GM12891 (cell line): ENCODE results near the gene EDNRA.

Source experiments
- PAX5 ChIP-seq: IDR thresholded peaks from 2 replicates; pipeline ENCODE4 v1.6.1; 2011; ENCODE audit warnings: low read length, moderate library complexity, mild to moderate bottlenecking; ENCODE audit not compliant: insufficient read depth, severe bottlenecking
- POLR2A ChIP-seq: IDR thresholded peaks from 2 replicates; pipeline ENCODE4 v1.6.1; 2011; ENCODE audit warnings: low read depth, low read length, control low read depth
- POLR2AphosphoS5 ChIP-seq: IDR thresholded peaks from 2 replicates; pipeline ENCODE4 v1.6.1; 2011; ENCODE audit warnings: low read depth, low read length, control low read depth
- TAF1 ChIP-seq: IDR thresholded peaks from 2 replicates; pipeline ENCODE4 v1.6.1; 2011; ENCODE audit warnings: low read depth, low read length, control low read depth

GRCh38 chr4:147590249-147590920 lies 109.5 kb downstream of the EDNRA start:
- TF ChIP-seq TAF1 (no peak), POLR2A (no peak), POLR2AphosphoS5 (no peak), PAX5 (no peak)
